Stromal cell of bone marrow (primary cell): Measurements from ENCODE around the gene CCDC174.

Experiments used
- DNase-seq: peaks from one replicate; pipeline ENCODE4 v3.0.0-alpha.2; 2012; ENCODE audit warnings: low read depth

CCDC174 gene

DNA sequence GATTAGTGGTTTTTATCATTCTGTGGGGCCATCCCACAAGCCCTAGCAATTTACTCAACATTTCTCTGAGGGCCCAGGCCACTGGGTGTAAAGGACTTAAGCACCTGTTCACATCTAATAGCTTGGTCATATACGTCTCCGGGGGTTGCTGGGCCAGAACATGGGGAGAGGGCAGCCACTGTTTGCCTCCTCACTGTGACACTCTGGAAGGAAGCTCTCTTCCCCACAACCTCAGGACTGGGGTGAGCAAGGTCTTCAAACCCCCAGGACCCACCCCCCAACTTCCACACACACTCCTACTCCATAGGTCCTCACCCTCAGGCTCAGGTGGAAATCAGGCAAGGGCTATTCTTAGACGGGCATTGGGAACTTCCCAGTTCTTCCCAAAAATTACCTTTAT is 52.2 kb downstream of the CCDC174 start:
- no peak for DNase-seq

DNA sequence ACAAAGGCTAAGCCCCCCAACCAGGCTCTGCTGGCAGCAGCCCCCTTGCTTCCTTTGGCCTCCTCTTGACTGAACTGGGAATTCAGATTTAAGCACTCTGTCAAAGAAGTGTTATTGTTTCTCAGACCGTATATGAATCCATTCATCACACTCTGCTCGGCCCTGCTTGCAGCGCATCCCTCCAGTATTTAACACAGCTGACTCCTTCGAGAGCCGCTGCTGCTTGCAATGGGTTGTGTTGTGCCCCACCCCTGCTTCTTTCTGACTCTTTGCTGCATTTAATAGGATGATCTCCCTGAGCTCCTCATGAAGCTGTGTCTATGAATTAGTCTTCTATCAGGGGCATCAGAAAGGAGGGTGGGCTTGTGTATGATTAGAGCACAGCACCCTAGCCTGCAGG is 54.5 kb downstream of the CCDC174 start:
- no peak for DNase-seq

DNA sequence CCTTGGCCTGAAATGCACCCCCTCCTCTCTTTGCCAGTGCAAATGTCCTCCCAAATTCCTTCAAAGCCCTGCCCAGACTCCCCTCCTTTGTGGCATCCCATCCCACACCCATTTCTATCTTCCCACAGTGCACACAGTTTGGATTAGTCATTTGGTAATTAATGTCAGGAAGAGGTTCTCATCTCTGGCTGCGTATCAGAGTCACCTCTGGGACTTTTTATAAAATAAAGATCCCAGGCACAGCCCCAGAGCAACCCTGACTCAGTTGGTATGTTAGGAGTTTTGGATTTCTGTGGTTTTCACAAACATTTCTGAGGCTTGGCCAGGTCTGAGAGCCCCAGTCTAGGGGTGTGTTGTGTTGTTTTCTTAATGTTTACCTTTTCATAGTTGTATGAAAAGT is 65.0 kb downstream of the CCDC174 start:
- no peak for DNase-seq

DNA sequence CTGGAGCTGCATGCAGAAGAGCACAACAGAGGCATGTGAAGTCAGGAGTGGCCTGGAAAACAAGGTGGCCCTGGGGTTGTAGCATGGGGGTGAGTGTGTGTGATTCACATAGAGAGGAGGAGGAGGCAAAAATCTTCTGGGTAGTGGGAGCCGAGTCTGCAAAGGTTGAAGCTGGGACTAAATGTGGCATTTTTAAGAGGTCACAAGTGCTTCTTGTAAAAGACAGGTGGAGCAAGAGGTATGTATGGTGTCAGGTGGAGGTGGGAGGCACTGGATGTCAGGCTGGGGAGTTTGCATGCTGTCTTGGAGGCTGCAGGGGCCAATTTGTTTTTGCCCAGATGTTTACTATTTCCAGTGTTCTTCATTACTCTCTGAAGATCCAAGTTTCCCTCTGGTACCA is 65.7 kb downstream of the CCDC174 start:
- DNase-seq, result no peak

DNA sequence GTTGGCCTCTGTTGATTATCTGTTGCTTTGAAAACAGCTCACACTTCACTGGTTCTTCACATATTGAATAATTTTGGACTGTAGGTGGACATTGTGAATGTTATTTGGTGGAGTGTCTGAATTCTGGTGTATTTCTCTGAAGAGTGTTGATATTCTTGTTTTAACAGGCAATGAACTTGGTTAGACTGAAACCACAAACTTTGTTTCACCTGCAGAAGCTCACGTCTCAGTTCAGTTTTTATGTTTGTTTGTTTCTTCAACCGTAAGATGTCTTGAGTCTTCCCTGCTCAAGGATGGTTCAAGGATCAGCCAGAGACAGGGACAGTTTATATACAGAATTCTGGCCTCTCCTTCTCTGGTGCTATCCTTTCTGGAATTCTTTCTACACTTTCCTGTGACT is 67.0 kb downstream of the CCDC174 start:
- DNase-seq, result no peak

DNA sequence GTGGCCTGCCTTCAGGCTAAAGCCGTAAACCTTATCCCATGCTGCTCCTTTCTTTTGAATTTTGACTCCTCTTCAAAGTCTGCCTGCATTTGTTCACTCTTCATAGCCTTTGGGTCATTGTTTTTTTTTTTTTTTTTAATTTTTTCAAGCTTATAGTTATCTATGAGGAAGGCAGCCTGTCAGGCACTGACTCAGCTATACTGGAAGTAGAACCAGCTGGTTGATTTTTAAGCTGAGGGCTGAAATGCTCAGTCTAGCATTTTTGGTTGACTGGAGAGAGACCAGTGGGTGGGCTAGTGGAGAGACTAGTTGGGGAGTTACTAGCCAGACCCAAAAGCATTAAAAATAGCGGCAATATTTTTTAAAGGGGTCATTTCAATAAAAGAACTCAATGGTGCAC is 67.4 kb downstream of the CCDC174 start:
- DNase-seq, result no peak

DNA sequence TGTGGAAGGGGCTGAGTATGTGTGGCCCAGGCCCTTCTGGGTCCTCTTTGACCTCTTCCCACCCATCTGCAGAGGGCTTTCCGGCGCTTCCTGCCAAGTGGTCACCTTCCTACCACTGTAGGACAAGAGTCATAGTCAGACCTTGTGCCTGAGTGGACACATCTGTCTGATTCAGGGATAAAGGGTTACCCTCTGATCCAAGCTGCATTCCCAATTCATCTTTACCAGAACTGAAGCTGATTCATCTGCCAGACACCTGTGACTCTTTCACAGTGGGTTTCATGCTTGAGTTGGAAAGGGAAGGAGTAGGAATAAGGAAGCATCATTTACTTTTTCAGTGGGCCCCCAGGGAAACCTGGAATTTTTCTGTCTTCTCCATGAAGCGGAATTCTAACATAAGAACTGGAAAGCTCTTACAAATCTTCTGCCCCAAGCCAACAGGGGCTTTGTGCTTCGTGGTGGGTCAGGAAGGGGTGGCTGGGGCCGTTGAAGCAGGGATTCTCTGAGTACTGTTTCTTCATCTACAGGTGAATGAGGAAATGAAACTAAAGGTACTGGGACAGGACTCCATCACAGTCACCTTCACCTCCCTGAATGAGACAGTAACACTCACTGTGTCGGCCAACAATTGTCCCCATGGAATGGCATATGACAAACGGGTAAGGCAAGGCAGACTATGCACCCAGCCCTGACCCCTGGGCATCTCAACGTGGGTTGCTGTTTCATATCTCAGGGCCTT is 69.7 kb downstream of the CCDC174 start:
- DNase-seq, result no peak
